ENCODE results near the gene ABI3BP.

Gene ABI3BP

GRCh38 chr3:100710261-100710968, 282.8 kb downstream of the ABI3BP start:
- Histone ChIP-seq H3K9me3 (replicated peaks; ENCODE audit: insufficient read depth, low read length) (no peaks in the 10 kb centered on the region), H3K4me1 (ENCODE audit: low read length) (peaks cover 10% of the 10 kb centered on the region), H4K20me1 (ENCODE audit: insufficient read depth, low read length) (peaks cover 27% of the 10 kb centered on the region; the same call in 1 of the 2 replicates), H3K4me2 (ENCODE audit: low read depth, low read length) (peak overlapping the region; percentile 58), H3K4me3 (ENCODE audit: low read length) (peak overlapping the region; percentile 78), H3K79me2 (ENCODE audit: low read length) (peaks cover 56% of the 10 kb centered on the region), H3K27ac (ENCODE audit: low read length) (peak overlapping the region; percentile 68), H3K9me2 (replicated peaks; ENCODE audit: insufficient read depth, low read length) (no peaks in the 10 kb centered on the region), H3K27me3 (replicated peaks; ENCODE audit: insufficient read depth, low read length) (no peaks in the 10 kb centered on the region), H3K36me3 (replicated peaks; ENCODE audit: insufficient read depth, low read length) (peaks cover 10% of the 10 kb centered on the region; the same call in 1 of the 2 replicates), H3F3A (ENCODE audit: insufficient read depth, low read length) (peaks cover 16% of the 10 kb centered on the region), H2AFZ (ENCODE audit: low read length) (no peak overlapping the region), H3K9ac (ENCODE audit: low read length) (peak overlapping the region; percentile 73)
- no peak for TF ChIP-seq EZH2 (optimal IDR thresholded peaks at IDR 0.05; ENCODE audit: low read depth, low read length)
- peak; percentile 41 for TF ChIP-seq CTCF (IDR thresholded peaks at IDR 0.05; ENCODE audit: low read length)
- TF ChIP-seq EZH2phosphoT487 (IDR thresholded peaks at IDR 0.05; ENCODE audit: low read length) = no peak
- DNase-seq = peak; percentile 75

- Histone ChIP-seq H3F3A (ENCODE audit: insufficient read depth, low read length) (peaks cover 16% of the 10 kb centered on the region), H3K9ac (ENCODE audit: low read length) (peak overlapping the region; percentile 89), H4K20me1 (ENCODE audit: insufficient read depth, low read length) (peaks cover 22% of the 10 kb centered on the region; the same call in 1 of the 2 replicates), H3K27me3 (replicated peaks; ENCODE audit: insufficient read depth, low read length) (no peaks in the 10 kb centered on the region), H3K9me2 (replicated peaks; ENCODE audit: insufficient read depth, low read length) (no peaks in the 10 kb centered on the region), H3K36me3 (replicated peaks; ENCODE audit: insufficient read depth, low read length) (peaks cover 5% of the 10 kb centered on the region; the same call in 1 of the 2 replicates), H3K4me3 (ENCODE audit: low read length) (peak overlapping the region; percentile 84), H3K79me2 (ENCODE audit: low read length) (peaks cover 51% of the 10 kb centered on the region), H3K27ac (ENCODE audit: low read length) (peak overlapping the region; percentile 91), H2AFZ (ENCODE audit: low read length) (no peak overlapping the region), H3K4me1 (ENCODE audit: low read length) (peaks cover 10% of the 10 kb centered on the region), H3K4me2 (ENCODE audit: low read depth, low read length) (peak overlapping the region; percentile 58), H3K9me3 (replicated peaks; ENCODE audit: insufficient read depth, low read length) (no peaks in the 10 kb centered on the region)
- peak; percentile 44 for DNase-seq
- TF ChIP-seq CTCF (IDR thresholded peaks at IDR 0.05; ENCODE audit: low read length) (no peak), EZH2phosphoT487 (IDR thresholded peaks at IDR 0.05; ENCODE audit: low read length) (no peak), EZH2 (optimal IDR thresholded peaks at IDR 0.05; ENCODE audit: low read depth, low read length) (no peak)
These were observed 283.4 kb downstream of the ABI3BP start for GRCh38 chr3:100709842-100710260.

DNA sequence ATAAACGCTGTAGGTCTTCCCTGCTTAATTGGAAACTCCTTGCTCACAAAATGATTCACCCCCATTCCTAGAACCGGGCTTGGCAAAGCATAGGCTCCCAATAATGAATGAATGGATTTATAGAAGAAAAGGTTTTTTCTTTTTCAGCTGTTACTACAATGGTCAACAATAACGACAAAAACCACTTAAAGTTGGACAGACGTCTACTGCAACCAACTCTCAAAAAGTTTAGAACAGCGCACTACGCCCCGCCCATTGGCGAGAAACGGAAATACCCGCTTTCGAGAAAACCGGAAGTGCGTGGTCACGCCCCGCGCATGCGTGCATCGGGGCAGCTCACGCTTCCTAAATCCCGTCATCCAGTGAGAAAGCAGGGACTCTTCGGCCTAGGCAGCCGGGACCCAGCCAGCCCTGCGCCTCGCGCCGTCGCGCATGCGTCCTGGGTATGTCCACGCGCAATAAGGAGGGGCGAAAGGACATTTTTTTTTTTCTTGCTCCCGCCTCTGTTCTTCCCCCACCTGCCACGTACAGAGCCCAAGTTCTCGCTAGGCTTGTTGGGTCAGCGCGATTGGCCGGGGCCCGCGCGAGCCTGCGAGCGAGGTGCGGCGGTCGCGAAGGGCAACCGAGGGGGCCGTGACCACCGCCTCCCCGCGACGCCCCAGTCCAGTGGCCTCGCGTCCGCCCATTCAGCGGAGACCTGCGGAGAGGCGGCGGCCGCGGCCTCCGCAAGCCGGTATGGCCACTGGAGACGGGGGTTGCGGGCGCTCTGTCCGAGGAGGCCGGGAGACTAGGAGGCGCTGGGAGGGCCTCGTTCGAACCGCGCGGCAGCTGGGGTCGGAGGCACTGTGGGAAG, 284.0 kb downstream of the ABI3BP start, which contains the start of gene TFG:
Gene TFG, plus strand, starts transcription at position 506 of the 853 bp plus-strand sequence. CDS start 4,192 bp downstream, outside the sequence.
- no peaks in the 10 kb centered on the region for H3K9me3 ChIP-seq (replicated peaks; ENCODE audit: insufficient read depth, low read length)
- DNase-seq = peak; percentile 99
- TF ChIP-seq CTCF (IDR thresholded peaks at IDR 0.05; ENCODE audit: low read length) (no peak), EZH2phosphoT487 (IDR thresholded peaks at IDR 0.05; ENCODE audit: low read length) (no peak), EZH2 (optimal IDR thresholded peaks at IDR 0.05; ENCODE audit: low read depth, low read length) (no peak)

More for the DNA sequence above, 284.0 kb downstream of the ABI3BP start, which contains the start of gene TFG:
- Histone ChIP-seq H3K4me2 (ENCODE audit: low read depth, low read length) (peak within 1 kb of the TSS; percentile 76), H3K4me1 (ENCODE audit: low read length) (peaks cover 10% of the 10 kb centered on the region), H4K20me1 (ENCODE audit: insufficient read depth, low read length) (peaks cover 20% of the 10 kb centered on the region; the same call in 1 of the 2 replicates), H3K4me3 (ENCODE audit: low read length) (peak within 1 kb of the TSS; percentile 84), H3K79me2 (ENCODE audit: low read length) (peaks cover 44% of the 10 kb centered on the region), H3K9me2 (replicated peaks; ENCODE audit: insufficient read depth, low read length) (no peaks in the 10 kb centered on the region), H3F3A (ENCODE audit: insufficient read depth, low read length) (peaks cover 16% of the 10 kb centered on the region), H3K27ac (ENCODE audit: low read length) (peak within 1 kb of the TSS; percentile 91), H3K27me3 (replicated peaks; ENCODE audit: insufficient read depth, low read length) (no peaks in the 10 kb centered on the region), H3K36me3 (replicated peaks; ENCODE audit: insufficient read depth, low read length) (no peaks in the 10 kb centered on the region; the same call in 1 of the 2 replicates), H2AFZ (ENCODE audit: low read length) (peak within 1 kb of the TSS; percentile 82), H3K9ac (ENCODE audit: low read length) (peak within 1 kb of the TSS; percentile 89)

Data from MM.1S (cell line).